Psoas muscle (tissue), 8 donors: ENCODE measurements around the gene MBNL2. TPM values are rescaled to one million over a fixed set of nuclear protein-coding genes. Genes with fewer than 3 reads are reported as not detected.

Experiments
- ATAC-seq, 4 donors: fragments of 200-7000 bp; cut with Tn5 transposase; one replicate each; pipeline ENCODE4 v1.9.1; 2020; ENCODE audit warnings: moderate library complexity in 3 of 4, mild to moderate bottlenecking in 2 of 4
- DNase-seq, 2 donors: peaks; one replicate each; pipeline ENCODE4 v3.0.0-alpha.2; 2020
- H3K27ac ChIP-seq: fragments of 200-600 bp; one replicate; pipeline ENCODE4 v1.8.0; 2022
- H3K27me3 ChIP-seq, 3 donors: fragments of 200-600 bp in 1 of 3; one replicate each; pipeline versions ENCODE4 v1.6.1 to v1.8.0; 2013 to 2022; ENCODE audit warnings: low read length in 2 of 3, mild to moderate bottlenecking in 2 of 3, moderate library complexity in 1 of 3; ENCODE audit not compliant: insufficient read depth in 3 of 3
- H3K36me3 ChIP-seq, 2 donors: fragments of 200-600 bp in 1 of 2; one replicate each; pipeline versions ENCODE4 v1.6.1 to v1.8.0; 2013 to 2022; ENCODE audit warnings: low read depth in 1 of 2, mild to moderate bottlenecking in 1 of 2, moderate library complexity in 1 of 2; ENCODE audit not compliant: insufficient read depth in 1 of 2
- H3K4me1 ChIP-seq: fragments of 200-600 bp; one replicate; pipeline ENCODE4 v1.8.0; 2022
- H3K4me3 ChIP-seq: fragments of 200-600 bp; one replicate; pipeline ENCODE4 v1.8.0; 2022; ENCODE audit warnings: mild to moderate bottlenecking
- H3K9me3 ChIP-seq: fragments of 200-600 bp; one replicate; pipeline ENCODE4 v1.8.0; 2022
- CTCF ChIP-seq: fragments of 200-600 bp; IDR thresholded peaks from one replicate; pipeline ENCODE4 v1.8.0; 2022; ENCODE audit warnings: antibody characterized with exemption
- WGBS, 3 donors: extraction: QIAGEN DNeasy Blood & Tissue Kit; methylation state at CpG; one replicate each; pipeline versions ENCODE4 v1.1.6 to v1.1.7; 2013; 5-methylcytosine and 5-hydroxymethylcytosine counted together
- intact Hi-C, 2 donors: fragments of 100-400 bp; cut with DNase I; formaldehyde crosslinking; loops; one replicate each; pipeline versions ENCODE4 v1.11.0 to v1.14.2; 2022
- polyA plus RNA-seq, 3 donors: library from polyadenylated mRNA; stranded (reverse); fragments of 200-250 nt; gene quantifications; one replicate each; pipeline ENCODE4 v1.2.3, GENCODE V29; 2013
- total RNA-seq, 4 donors: library from RNA; stranded (reverse); fragmentation: NEBNext Ultra II Directional in 2 of 4; extraction: Animal tissue kit (Norgen Biotek cat#: 25700) in 2 of 4; gene quantifications; one replicate each; pipeline versions ENCODE4 v1.2.1 to v1.2.4, GENCODE V29; 2021 to 2023
- donor health status: healthy with polysubstance abuse.
- donor health status: DM: no; HTN: no; CAD: no; lungs with moderate emphysema.
- donor health status: Bipolar disorder and iron deficiency.
- donor health status: healthy.
- donor health status: DM: yes; HTN: yes; CAD: no.
- donor health status: DM: no; HTN: no; CAD: no.
- donor health status: DM: no; HTN: no; CAD: no.
- donor health status: DM: yes; HTN: yes; CAD: no.

Gene MBNL2
- total and polyA plus RNA-seq, 7 donors = 13.3 to 93.1 (median 61.9) TPM

- peak; percentile 98 to 99 for DNase-seq
- 0% methylated on average over 49 to 50 of the region's 50 CpGs for WGBS, 3 donors
- TF ChIP-seq CTCF = no peak
- Histone ChIP-seq H3K27ac (peak overlapping the region; percentile 97), H3K9me3 (no peaks in the 10 kb centered on the region), H3K27me3 (no peaks in the 10 kb centered on the region), H3K4me1 (peaks cover 46% of the 10 kb centered on the region), H3K4me3 (peak overlapping the region; percentile 82), H3K36me3 (no peaks in the 10 kb centered on the region)
- intact Hi-C loops = loop anchor here in 1 of 2 donors (10.0 kb wide), 2 partner anchors 192 to 208 kb away; partner anchors contain the start of gene MBNL2
- peak; percentile 90 to 94 (median 92) for ATAC-seq
Measured at GRCh38 chr13:97432917-97433726, 211.0 kb downstream of the MBNL2 start.

- Histone ChIP-seq H3K4me3 (peak within 1 kb of the TSS; percentile 84), H3K27me3 (no peaks in the 10 kb centered on the region), H3K27ac (peak within 1 kb of the TSS; percentile 97), H3K36me3 (peaks cover 0 to 5% of the 10 kb centered on the region in 2 donors), H3K4me1 (peaks cover 46% of the 10 kb centered on the region), H3K9me3 (no peaks in the 10 kb centered on the region)
- ATAC-seq (peak; percentile 77 to 80 (median 78)), DNase-seq (peak; percentile 90 to 95)
- 0% methylated on average over 37 to 94 of the region's 94 CpGs for whole genome bisulfite sequencing, 3 donors
- TF ChIP-seq CTCF = no peak
- intact Hi-C loops = loop anchor here in 1 of 2 donors (10.0 kb wide), 2 partner anchors 191 to 209 kb away; partner anchors contain the start of gene MBNL2
Measured at GRCh38 chr13:97433727-97434396, 211.7 kb downstream of the MBNL2 start, which contains the start of gene RAP2A. RAP2A (plus strand) TSS chr13:97434169; CDS start chr13:97434471, 302 bp downstream.

GRCh38 chr13:97434397-97435201 is 212.5 kb downstream of the MBNL2 start:
- DNase-seq (peak; percentile 46 to 69), ATAC-seq (no peak)
- Histone ChIP-seq H3K4me3 (peak overlapping the region; percentile 84), H3K27me3 (no peaks in the 10 kb centered on the region), H3K9me3 (no peaks in the 10 kb centered on the region), H3K36me3 (peaks cover 0 to 9% of the 10 kb centered on the region in 2 donors), H3K4me1 (peaks cover 40% of the 10 kb centered on the region), H3K27ac (peak overlapping the region; percentile 74)
- intact Hi-C loops = loop anchor here in 1 of 2 donors (10.0 kb wide), 2 partner anchors 190 to 210 kb away; partner anchors contain the start of gene MBNL2
- no peak for TF ChIP-seq CTCF
- WGBS, 3 donors = 0% methylated on average over 38 to 60 of the region's 60 CpGs

- no peak for TF ChIP-seq CTCF
- H3K36me3 ChIP-seq = peaks cover 0 to 16% of the 10 kb centered on the region in 2 donors
- H3K9me3 ChIP-seq = no peaks in the 10 kb centered on the region
- H3K27ac ChIP-seq = no peak overlapping the region
- DNase-seq (no peak), ATAC-seq (no peak)
- peak overlapping the region; percentile 84 for H3K4me3 ChIP-seq
- 20 to 27% (median 22%) methylated on average over 3 of the region's 3 CpGs for WGBS, 3 donors
- H3K4me1 ChIP-seq = peaks cover 33% of the 10 kb centered on the region
- no peaks in the 10 kb centered on the region for H3K27me3 ChIP-seq
- intact Hi-C loops = loop anchor here in 1 of 2 donors (10.0 kb wide), 2 partner anchors 189 to 211 kb away; partner anchors contain the start of gene MBNL2
Measured at GRCh38 chr13:97435323-97435722, 213.2 kb downstream of the MBNL2 start.
